Activated CD8-positive, alpha-beta T cell treated with anti-CD3 and anti-CD28 coated beads for 36 hours (primary cell): ENCODE results near the gene LYRM1. TPM values are rescaled to one million over a fixed set of nuclear protein-coding genes. Genes with fewer than 3 reads are reported as not detected.

Experiments
- ATAC-seq: fragments of 200-7000 bp; cut with Tn5 transposase; one replicate; pipeline ENCODE4 v1.10.0; 2021; ENCODE audit warnings: mild to moderate bottlenecking, moderate library complexity
- CTCF ChIA-PET: fragments of 350-600 bp; sonication (Branson Sonifier 250); formaldehyde crosslinking; loops from one replicate; lab custom pipeline; 2021; ENCODE audit warnings: antibody characterized with exemption; lab: Charles Lee
- POLR2A ChIA-PET: fragments of 350-600 bp; sonication (Branson Sonifier 250); formaldehyde crosslinking; loops from one replicate; lab custom pipeline; 2021; ENCODE audit warnings: antibody characterized with exemption; lab: Charles Lee
- DNase-seq: peaks from one replicate; pipeline ENCODE4 v3.0.0-alpha.2; 2020
- H3K27ac Mint-ChIP-seq: one replicate; pipeline ENCODE4 v1.8.0; 2021; ENCODE audit warnings: mild to moderate bottlenecking, mixed read lengths
- H3K27me3 Mint-ChIP-seq: one replicate; pipeline ENCODE4 v1.8.0; 2021; ENCODE audit warnings: mixed read lengths
- H3K36me3 Mint-ChIP-seq: one replicate; pipeline ENCODE4 v1.8.0; 2021; ENCODE audit warnings: low read depth, mixed read lengths
- H3K4me1 Mint-ChIP-seq: one replicate; pipeline ENCODE4 v1.8.0; 2021; ENCODE audit warnings: low read depth, mixed read lengths
- H3K4me3 Mint-ChIP-seq: one replicate; pipeline ENCODE4 v1.8.0; 2021; ENCODE audit warnings: mild to moderate bottlenecking, moderate library complexity, mixed read lengths
- H3K9me3 Mint-ChIP-seq: one replicate; pipeline ENCODE4 v1.8.0; 2021; ENCODE audit warnings: mixed read lengths
- intact Hi-C: fragments of 100-400 bp; cut with micrococcal nuclease; formaldehyde crosslinking; loops from one replicate; pipeline ENCODE4 v1.10.0; 2022
- total RNA-seq, 2 experiments: library from RNA; stranded (reverse); gene quantifications; one replicate each; pipeline ENCODE4 v1.2.3, GENCODE V29; 2021
- TF ChIP-seq, protein P1 (sequence below): fragments of 200-600 bp; IDR thresholded peaks from one replicate; pipeline ENCODE4 v1.8.0; 2022; ENCODE audit warnings: antibody characterized with exemption, mild to moderate bottlenecking

Gene LYRM1
- total RNA-seq, 2 experiments from 2014 or later, result 31.3 to 32.5 TPM

DNA sequence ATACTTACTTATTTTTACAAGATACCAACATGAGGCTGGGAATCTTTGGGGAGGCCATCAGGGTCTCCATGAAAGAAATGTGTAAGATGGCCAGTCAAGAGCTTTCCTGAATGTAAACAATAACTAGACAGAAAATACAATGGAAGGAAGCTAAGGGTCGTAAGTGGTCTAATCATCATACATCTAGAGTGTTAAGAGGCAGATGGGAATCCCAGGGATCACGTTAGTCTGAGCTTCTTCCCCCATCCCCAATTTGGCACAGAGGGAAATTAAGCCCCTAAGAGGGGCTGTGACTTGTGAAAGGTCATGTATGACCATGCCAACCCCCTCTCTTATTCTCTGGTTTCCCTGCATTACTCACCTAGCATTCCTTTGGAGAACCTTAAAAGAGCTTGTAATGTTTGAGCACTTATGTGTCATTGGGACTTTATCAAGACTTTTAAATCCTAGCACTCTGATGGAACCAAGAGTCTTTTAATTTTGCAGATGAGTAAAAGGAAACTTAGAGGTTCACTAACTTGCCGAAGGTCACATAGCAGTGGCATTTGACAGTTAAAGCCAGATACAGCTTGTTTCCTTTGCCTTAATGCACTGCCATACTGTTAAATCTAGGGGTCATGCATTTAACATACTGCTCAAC, 46.5 kb upstream of the LYRM1 start:
- ATAC-seq (no peak), DNase-seq (no peak)
- ChIA-PET CTCF (interaction anchor here (0.6 to 2.1 kb wide), 4 partner anchors 21 to 230 kb away, joined by 3 to 6 read pairs (median 5); no protein-coding TSS in a partner anchor), POLR2A (no interaction called here)
- Mint-ChIP-seq H3K9me3 (no peaks in the 10 kb centered on the region), H3K27ac (no peak overlapping the region), H3K36me3 (peaks cover 2% of the 10 kb centered on the region), H3K4me3 (no peak overlapping the region), H3K4me1 (peaks cover 10% of the 10 kb centered on the region), H3K27me3 (no peaks in the 10 kb centered on the region)
- TF ChIP-seq, protein P1, sequence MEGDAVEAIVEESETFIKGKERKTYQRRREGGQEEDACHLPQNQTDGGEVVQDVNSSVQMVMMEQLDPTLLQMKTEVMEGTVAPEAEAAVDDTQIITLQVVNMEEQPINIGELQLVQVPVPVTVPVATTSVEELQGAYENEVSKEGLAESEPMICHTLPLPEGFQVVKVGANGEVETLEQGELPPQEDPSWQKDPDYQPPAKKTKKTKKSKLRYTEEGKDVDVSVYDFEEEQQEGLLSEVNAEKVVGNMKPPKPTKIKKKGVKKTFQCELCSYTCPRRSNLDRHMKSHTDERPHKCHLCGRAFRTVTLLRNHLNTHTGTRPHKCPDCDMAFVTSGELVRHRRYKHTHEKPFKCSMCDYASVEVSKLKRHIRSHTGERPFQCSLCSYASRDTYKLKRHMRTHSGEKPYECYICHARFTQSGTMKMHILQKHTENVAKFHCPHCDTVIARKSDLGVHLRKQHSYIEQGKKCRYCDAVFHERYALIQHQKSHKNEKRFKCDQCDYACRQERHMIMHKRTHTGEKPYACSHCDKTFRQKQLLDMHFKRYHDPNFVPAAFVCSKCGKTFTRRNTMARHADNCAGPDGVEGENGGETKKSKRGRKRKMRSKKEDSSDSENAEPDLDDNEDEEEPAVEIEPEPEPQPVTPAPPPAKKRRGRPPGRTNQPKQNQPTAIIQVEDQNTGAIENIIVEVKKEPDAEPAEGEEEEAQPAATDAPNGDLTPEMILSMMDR, result no peak
- intact Hi-C loops, result no loop called here

DNA sequence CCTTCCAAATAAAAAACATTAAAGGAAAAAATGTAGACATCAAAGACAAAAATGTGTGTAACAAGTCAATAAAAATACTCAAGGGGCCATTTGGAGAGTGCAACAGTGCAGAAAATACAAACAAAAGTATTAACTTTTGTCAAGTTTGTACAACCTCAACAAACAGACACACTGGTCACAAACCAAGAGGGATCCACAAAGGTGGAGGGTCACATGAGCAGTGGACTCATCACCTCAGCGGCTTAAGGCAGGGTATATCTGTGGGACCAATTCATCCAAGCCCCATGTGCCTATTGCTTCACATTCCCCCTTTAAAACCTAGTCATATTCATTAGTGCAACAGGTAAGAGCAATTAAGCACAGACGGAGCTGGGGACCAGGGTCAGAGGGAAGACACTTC, 45.6 kb upstream of the LYRM1 start:
- Mint-ChIP-seq H3K4me1 (peaks cover 8% of the 10 kb centered on the region), H3K27me3 (no peaks in the 10 kb centered on the region), H3K9me3 (no peaks in the 10 kb centered on the region), H3K36me3 (peaks cover 7% of the 10 kb centered on the region), H3K27ac (no peak overlapping the region), H3K4me3 (no peak overlapping the region)
- TF ChIP-seq, protein P1, result no peak
- ATAC-seq (no peak), DNase-seq (no peak)
- POLR2A ChIA-PET, result interaction anchor here (0.5 to 1.1 kb wide), 2 partner anchors 10 to 487 kb away, joined by 3 read pairs; no protein-coding TSS in a partner anchor
- CTCF ChIA-PET, result interaction anchor here (1.0 to 2.0 kb wide), 2 partner anchors 28 to 229 kb away, joined by 3 to 6 read pairs; no protein-coding TSS in a partner anchor
- intact Hi-C loops, result no loop called here

DNA sequence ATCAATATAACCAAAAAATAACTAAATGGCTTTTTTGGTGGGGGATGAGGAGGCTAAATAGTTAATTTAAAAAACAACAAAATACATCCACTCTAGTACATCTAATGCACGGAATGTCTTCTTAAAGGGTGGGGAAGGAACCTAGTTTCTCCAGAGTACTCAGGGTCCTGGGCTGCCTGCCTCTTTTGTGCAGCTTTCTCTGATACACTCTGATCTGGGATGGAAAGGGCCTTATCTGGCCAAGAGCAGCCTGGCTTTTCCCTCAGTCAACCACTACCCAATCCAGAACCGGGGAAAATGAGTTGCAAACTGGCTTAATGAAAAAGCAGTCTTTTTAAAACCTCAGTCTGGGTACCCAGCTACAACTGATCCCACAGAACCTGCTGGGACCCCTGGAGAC, 43.3 kb upstream of the LYRM1 start:
- Mint-ChIP-seq H3K27ac (no peak overlapping the region), H3K9me3 (no peaks in the 10 kb centered on the region), H3K4me3 (no peak overlapping the region), H3K36me3 (peaks cover 16% of the 10 kb centered on the region), H3K4me1 (no peaks in the 10 kb centered on the region), H3K27me3 (no peaks in the 10 kb centered on the region)
- no peak for ATAC-seq
- TF ChIP-seq, protein P1, result no peak
- POLR2A ChIA-PET, result interaction anchor here (0.9 kb wide), 1 partner anchor 13 kb away, joined by 3 read pairs; no protein-coding TSS in a partner anchor
- CTCF ChIA-PET, result interaction anchor here (0.6 kb wide), 2 partner anchors 9 to 17 kb away, joined by 3 read pairs; no protein-coding TSS in a partner anchor
- intact Hi-C loops, result no loop called here
- DNase-seq, result no peak

DNA sequence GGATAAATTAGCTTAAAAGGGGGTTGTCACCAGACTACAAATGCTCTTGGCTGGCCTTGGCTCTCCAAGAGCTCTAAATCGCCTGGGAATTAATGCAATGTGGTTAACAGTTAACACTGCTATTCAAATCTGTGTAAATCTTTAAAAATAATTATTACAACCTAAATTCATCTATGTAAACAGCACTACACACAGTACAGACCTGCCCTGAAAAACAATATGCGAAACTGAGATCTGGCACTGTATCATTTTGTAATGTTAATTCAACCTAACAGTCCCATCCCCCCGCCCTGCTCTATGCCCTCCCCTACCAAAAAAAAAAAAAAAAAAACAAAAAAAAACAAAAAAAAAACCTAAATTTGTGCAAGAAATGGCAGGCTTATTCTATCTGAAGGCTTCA, 41.3 kb upstream of the LYRM1 start:
- TF ChIP-seq, protein P1, result no peak
- Mint-ChIP-seq H3K27ac (no peak overlapping the region), H3K4me3 (no peak overlapping the region), H3K9me3 (no peaks in the 10 kb centered on the region), H3K27me3 (no peaks in the 10 kb centered on the region), H3K4me1 (no peaks in the 10 kb centered on the region), H3K36me3 (peaks cover 16% of the 10 kb centered on the region)
- ChIA-PET POLR2A (no interaction called here), CTCF (no interaction called here)
- no peak for DNase-seq
- ATAC-seq, result no peak
- intact Hi-C loops, result no loop called here

DNA sequence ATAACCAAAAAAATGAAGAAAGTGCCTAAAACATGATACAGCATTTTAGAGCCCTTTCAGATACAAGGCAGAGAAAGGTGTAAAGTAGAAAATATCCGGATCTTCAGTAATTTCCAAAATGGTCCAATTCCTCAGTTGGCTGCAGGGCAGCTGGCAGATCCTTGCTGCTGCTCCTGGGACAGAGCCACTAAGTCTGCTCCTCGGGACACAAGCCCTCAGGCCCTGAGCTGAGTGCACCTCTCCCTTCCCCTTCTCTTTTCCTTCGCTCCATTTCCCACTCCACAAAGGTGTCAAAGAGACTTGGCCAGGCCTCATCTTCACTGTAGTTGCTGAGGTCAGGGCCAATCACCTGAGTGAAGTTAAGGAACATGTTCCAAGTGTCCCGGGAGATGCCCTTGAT, 40.9 kb upstream of the LYRM1 start:
- TF ChIP-seq, protein P1, result no peak
- Mint-ChIP-seq H3K4me1 (peaks cover 2% of the 10 kb centered on the region), H3K4me3 (no peak overlapping the region), H3K27ac (no peak overlapping the region), H3K9me3 (no peaks in the 10 kb centered on the region), H3K36me3 (peaks cover 16% of the 10 kb centered on the region), H3K27me3 (no peaks in the 10 kb centered on the region)
- ATAC-seq (no peak), DNase-seq (no peak)
- ChIA-PET POLR2A (no interaction called here), CTCF (no interaction called here)
- intact Hi-C loops, result no loop called here
